GM18868 (cell line): ENCODE data around the gene PPM1B.
"Not testable (repeated sequence)": the region's sequence is repeated elsewhere in the genome, so short reads cannot be mapped to it uniquely, and the experiment has no call there.

Experiments used
- ATAC-seq: cut with Tn5 transposase; IDR thresholded peaks from one replicate; pipeline ENCODE4 v1.9.1; 2021; ENCODE audit warnings: mild to moderate bottlenecking, moderate library complexity; ENCODE audit not compliant: unreplicated experiment

Gene PPM1B

DNA sequence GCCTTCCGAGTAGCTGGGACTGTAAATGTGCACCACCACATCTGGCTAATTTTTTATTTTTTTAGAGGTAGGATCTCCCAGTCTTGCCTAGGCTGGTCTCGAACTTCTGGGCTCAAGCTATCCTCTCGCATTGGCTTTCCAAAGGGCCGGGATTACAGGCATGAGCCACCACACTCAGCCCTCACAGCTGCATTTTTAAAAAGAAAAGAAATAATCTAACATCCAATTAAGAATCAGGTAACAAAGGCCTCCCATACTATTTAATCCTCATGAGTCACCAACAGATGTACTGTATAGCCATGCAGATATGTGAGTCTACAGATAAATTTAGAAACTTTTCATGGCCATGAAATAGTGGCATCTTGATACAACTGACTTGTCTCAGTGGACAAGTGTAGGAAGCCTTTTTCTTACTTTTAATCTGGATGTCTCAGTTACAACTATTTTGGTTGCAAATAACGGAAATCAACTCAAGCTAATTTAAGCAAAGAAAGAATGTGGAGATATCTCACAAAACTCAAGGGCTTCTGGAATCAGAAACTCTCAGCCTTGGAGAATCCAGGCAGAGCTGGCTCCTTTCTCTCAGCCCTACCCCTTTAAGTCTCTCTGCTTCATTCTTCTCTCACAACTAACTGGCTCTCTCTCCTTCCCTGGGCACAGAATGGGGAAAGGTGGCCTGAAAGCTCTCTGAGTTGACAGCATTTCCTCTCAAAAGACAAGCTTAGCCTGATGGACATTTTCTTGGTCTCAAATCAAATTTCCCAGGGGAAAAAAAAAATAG, 12.8 kb upstream of the PPM1B start:
- ATAC-seq: no peak

DNA sequence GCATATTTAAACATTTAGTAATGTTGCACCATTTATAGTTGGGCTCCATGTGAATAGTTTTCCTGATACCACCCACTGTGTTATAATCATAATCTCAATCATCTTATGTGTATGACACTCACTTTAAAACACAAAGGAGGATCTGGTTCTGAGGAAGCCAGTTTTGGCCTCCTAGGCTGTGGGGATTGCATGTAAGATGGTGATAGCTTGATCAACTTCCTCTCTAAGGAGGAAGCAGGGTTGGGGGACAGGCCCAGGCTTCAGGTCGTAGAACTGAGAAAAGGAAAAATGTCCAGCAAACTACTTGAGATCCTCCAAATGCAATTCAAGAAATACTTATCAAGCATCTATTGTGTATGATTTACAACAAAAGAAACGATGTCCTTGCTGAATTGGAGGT, 4.9 kb upstream of the PPM1B start:
- no peak for ATAC-seq

DNA sequence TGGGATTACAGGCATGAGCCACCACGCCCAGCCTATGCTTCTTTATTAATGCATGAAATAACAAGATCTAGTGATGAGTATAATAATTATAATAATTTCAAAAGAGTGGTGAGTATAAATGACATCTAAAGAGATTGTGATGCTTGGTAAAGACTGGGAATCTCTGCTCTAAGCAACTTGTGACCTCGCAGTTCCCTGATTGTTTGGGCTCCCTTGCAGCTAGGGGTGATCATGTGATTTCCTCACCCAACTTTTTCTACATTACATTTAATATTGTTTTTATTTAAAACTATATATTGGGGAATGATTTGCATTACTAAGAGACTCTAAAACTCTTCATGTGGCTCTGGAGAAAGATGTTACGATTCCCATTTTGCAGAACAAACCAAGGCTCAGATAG, 4.1 kb upstream of the PPM1B start:
- ATAC-seq: no peak

DNA sequence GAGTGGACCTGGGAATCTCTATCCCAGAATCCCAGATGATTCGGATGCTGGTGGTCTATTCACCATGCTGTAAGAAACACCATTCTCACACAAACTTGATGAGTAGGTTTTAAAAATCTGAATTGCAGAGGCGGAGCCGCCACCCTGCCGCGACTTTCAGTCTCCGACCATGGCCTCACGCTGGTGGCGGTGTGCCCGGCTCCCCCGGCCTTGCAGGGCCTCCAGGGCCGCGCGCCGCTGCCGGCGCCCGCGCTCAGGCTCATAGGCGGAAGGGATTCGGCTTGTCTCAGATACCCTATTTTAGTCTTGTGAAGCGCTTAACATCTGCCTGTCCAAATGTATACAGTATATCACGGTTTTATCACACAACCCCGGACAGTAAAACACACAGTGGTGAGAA, 2.6 kb upstream of the PPM1B start:
- ATAC-seq: no peak

DNA sequence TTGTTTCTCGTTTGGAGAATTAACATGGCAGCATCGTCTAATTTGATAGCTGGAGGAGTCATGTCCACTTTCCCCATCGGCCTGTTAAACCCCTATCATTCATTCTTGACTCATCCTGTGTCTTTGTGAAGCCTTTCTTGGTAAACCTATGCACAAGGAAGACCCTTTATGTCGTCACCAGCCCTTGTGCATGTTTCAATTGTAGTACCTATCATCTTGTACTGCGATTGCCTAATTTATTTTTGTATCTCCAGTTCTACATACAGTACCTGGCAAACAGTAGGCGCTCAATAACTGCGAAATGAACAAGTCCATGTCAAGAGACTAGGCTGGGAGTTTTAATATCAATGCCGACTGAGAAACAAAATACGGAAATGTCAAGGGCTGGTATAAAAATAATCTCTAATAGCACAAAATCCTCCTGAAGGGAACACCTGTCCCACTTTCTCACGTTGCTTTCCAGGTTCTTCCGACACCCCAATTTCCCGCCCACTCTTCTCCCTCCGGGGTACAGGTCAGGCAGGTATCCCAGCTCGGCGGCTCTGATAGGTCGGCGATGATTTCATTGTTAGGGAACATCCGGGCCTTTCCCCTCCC, 1.3 kb upstream of the PPM1B start:
- no peak for ATAC-seq

DNA sequence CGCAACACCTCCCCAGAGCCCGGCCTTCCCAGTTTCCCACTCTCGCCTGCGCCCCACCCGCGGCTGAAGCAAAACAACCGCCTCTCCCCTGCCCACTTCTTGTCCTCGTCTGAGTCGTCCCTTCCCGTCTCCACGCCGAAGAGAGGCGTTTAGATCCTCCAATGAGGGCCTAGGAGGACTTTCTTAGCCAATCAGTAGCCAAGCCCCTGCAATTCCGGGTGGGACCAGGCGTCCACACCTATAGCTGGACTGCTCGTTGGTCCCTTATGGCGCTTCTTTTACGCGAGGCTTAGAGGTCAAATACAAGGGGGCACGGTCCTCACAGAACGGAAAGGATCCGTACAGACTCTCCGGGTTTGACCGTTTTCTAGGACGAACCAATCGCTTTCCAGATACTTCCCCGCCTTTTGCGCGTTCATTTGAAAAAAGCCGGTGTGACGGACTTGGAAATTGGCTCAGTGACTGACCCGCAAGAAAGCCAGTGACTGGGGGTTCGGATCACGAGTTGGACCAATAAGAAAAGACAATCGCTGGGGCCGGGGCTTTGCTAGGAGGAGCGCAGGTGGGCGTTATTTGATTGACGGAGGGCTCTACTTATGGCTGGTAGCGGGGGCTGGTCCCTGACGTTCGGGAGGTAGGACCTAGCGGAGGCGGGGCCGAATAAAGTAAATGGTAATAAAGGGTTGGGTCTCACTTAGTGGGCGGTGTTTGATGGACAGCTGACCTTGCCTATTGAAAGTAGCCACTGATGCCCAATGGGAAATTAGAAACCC, 581 bp upstream of the PPM1B start:
- ATAC-seq: peak; percentile 82

DNA sequence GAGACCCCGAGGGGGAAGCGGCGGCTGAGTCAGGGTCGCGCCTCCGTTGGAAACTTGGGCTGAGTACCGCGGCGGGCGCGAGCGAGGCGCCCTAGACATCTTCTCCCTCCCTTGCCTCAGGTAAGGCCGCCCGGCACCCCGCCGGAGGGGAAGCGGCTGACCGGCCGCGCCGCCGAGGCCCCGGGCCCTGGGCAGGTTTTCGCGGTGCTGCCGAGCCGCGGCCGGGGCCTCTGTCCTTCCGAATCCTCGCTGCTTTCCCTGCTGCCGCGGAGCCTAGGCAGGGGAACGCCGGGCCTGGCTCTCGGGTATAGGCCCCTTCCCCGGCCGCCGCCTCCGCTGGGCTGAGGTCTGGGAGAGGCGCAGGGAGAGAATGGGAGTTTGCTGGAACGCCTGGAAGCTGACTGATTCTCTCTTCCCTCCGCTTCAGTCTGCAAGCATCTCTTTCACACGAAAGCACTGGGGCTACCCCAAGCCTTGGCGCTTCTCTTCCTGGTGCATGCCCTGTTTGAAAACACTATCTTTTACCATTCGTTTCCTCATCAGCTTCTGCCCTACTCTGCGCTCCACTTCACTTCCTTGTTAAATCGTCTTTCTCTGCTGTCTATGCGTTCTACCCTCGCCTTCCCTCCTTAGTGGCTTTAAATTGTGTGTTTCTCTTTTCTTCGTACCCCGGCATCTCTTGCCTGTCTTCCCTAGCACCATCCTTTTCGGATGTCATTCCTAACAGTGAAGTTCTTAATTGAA, 652 bp downstream of the PPM1B start:
- peak; percentile 1 for ATAC-seq

DNA sequence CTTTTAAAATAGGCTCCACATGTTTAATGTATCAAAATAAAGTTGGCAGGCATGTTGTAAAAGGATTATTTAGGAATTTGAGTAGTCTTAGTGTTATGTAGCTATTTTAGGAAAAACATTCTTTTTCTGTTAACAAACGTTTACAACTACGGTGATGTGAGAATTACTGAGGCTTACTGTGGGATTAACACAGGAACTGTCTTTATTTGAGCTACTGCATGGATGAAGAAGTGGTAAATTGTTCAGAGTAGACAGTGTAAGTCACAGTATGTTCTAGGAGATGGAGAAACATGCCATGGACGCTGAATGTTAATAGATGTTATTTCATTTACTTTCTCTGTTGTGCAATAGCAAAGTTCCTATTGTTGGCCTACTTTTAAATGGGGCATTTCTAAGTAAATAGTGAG, 1.6 kb downstream of the PPM1B start:
- no peak for ATAC-seq

DNA sequence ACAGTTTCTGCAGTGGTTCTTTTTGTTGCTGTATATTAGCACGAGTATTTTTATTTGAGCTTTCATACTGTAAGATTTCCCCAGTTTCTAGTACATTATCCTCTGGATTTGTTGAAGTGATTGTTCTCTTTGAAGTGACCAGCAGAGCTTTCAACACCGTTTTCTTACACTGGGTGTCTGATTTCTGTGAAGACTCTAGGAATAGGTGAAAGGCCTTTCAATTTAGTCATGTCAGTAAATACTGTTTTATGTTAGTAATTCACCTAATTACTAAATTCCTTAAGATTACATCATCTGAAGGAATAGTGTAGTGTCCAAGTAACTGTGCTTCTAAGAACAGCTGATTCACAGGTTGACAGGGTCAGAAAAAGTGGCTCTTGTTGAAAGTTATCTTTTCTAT, 2.3 kb downstream of the PPM1B start:
- no peak for ATAC-seq

DNA sequence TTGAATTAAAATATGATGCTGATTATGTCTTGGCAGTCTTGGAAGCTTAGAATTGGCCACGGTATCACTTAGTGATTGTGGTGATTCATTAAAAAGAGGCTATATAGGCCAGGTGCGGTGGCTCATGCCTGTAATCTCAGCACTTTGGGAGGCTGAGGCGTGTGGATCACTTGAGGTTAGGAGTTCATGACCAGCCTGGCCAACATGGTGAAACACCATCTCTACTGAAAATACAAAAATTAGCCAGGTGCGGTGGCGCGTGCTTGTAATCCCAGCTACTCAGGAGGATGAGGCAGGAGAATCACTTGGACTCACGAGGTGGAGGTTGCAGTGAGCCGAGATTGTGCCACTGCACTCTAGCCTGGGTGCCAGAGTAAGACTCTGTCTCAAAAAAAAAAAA, 2.8 kb downstream of the PPM1B start:
- not testable (repeated sequence) for ATAC-seq

DNA sequence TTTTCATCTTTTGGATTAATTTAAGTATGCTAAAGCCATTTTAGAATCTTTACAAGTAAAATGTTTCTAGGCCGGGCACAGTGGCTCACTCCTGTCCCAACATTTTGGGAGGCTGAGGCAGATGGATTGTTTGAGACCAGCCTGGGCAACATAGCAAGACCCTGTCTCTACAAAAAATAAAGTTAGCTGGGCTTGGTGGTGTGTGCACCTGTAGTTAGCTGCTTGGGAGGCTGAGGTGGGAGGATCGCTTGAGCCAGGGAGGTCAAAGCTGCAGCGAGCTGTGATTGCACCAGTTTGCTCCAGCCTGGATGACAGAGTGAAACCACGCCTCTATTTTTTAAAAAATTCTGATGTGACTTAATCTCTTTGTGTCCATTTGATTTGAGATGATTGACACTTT, 3.9 kb downstream of the PPM1B start:
- no peak for ATAC-seq

DNA sequence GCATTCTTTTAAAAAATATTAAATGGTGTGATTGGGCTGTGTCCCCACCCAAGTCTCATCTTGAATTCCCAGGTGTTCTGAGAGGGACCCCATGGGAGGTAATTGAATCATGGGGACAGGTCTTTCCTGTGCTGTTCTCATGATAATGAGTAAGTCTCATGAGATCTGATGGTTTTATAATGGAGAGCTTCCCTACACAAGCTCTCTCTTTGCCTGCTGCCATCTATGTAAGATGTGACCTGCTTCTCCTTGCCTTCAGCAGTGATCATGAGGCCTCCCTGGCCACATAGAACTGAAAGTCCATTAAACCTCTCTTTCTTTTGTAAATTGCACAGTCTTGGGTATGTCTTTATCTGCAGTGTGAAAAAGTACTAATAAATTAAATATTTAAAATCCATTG, 10.3 kb downstream of the PPM1B start:
- no peak for ATAC-seq

DNA sequence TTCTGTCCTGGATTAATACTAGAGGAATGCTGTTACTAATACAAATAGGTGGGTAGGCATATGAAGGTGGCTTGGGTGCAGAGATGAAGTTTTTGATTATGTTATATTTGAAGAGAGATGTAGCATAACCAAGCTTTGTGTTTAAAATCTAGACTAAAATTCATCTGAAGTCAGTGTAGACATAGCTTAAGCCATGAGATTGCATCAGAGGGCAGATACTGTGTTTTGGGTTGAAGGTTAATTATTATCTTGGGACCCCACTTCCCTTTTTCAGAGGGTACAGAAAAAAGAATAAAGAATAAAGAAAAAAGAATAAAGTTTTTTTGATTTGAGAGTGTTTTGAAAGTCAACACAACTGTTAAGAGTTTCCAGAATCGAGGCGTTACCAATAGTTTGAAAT, 13.0 kb downstream of the PPM1B start:
- no peak for ATAC-seq

DNA sequence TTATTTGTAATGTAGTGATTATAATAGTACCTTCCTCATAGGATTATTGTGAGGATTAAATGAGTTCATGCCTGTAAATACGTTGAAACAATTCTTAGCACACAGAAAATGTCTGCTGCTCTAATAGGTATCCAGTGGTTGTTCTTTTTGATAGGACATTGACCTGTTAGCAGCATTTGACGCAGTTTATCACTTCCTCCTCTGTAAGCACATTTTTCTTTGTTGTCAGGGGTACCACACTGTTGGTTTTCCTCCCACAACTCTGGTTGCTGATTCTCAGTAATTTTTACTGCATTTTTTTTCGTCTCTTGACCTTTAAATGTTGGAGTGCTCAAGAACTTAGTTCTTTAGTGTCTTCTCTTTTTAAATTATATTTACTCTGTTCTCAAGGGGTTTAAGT, 15.4 kb downstream of the PPM1B start:
- no peak for ATAC-seq

DNA sequence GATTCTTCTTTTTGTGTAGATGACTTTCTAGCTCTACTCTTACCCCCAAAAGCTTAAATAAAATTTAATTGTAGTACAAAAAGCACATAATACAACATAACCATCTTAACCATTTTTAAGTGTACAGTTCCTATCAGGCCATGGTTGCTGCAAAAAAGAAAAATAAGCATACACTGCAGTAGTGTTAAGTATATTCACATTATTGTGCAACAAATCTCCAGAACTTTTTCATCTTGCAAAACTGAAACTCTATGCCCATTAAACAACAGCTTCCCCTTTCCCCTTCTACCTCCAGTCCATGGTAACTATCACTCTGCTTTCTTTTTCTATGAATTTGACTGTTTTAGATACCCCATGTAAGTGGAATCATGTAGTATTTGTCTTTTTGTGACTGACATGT, 18.1 kb downstream of the PPM1B start:
- no peak for ATAC-seq

DNA sequence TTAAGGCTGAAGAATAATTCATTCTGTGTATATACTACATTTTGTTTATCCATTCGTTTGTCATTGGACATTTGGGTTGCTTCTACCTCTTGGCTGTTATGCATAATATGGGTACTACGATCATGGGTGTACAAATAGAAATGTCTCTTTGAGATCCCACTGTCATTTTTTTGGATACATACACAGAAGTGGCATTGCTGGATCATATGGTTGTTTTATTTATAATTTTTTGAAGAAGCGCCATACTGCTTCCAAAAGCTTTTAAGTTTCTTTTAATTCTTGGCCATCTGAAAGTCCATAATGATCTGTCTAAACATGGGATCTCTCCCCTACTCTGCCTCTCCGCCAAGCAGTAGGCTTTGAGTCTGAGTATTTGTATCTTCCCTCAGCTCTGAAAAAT, 18.6 kb downstream of the PPM1B start:
- no peak for ATAC-seq

DNA sequence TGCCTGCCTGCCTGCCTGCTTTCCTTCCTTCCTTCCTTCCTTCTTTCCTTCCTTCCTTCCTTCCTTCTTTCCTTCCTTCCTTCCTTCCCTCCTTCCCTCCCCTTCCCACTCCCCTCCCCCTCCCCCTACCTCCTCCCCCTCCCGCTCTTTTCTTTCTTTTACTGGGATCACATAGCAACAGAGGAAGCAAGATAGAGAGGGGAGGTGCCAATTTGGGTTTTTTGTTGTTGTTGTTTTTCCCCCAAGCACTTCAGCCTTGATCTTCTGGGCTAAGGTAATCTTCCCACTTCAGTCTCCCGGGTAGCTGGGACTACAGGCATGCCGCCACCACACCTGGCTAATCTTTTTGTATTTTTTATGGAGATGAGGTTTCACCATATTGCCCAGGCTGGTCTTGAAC, 20.0 kb downstream of the PPM1B start:
- no peak for ATAC-seq

DNA sequence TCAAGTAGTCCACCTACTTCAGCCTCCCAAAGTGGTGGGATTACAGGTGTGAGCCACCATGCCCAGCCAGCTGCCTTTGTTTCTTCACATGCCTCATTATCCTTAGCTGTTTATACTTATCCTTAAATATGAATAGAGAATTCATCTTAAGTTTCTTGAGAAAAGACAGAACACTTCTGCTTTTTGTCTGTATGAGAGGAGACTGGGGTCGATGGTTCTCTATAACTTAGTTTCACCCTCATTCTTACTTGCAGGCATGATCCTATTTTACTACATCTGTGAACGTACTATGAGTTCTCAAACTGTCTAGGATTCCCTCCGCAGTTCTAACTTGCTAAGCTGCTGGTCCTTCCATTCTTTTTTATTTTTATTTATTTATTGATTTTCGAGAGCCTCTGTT, 20.4 kb downstream of the PPM1B start:
- ATAC-seq: no peak

DNA sequence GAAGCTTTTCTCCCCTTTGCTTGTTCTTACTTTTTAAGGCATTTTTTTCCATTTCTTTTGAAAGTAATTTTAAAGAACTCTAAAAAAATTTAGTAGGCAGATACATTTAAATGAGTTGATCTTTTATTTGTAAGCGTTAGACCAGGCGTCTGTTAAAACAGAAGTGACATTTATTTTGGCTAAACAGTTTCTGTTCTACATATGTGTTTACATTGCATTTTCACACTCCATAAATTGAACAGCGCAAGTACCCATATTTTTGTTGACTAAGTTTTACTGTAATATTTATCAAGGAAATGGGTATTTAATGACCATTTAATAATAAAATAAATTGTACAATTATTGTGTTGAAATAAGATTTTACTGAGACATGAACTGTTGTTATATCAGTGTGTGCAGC, 21.9 kb downstream of the PPM1B start:
- ATAC-seq: no peak

DNA sequence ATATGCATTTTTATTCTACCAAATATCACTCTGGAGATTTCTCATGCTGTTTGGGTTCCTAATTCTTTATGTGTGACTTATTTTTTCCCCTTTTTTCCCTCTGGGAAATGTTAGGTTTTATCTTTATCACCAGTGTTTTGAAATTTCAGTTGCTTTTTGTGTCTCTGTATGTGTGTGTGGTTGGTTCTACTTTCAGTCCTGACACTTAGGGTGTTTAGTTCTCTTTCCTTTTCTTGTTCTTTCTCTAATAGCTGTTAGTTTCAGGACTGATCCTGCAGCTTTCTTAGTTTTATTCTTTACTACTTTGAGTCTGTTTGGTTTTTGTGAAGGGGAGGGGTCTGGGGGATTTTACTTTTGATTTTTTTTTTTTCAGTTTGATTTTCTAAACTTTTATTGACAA, 23.1 kb downstream of the PPM1B start:
- ATAC-seq: peak; percentile 93

DNA sequence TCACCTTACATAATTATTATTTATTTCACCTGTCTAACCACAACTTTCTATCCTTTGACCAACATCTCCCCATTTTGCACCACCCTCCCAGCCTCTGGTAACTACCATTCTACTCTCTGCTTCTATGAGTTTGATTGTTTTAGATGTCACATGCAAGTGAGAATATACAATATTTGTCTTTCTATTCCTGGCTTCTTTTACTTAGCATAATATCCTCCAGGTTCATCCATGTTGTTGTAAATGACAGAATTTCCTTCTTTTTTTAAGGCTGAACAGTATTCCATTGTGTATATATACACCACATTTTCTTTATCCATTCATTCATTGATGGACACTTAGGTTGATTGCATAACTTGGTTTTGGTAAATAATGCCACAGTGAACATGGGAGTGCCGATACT, 24.0 kb downstream of the PPM1B start:
- no peak for ATAC-seq
